ENCODE results near the gene INPP1.
A peak's percentile ranks its signal among the peaks of the same experiment; 100 is the strongest.
"Not testable (repeated sequence)": the region's sequence is repeated elsewhere in the genome, so short reads cannot be mapped to it uniquely, and the experiment has no call there.

Gene INPP1

GRCh38 chr2:190334479-190335224, 8.7 kb upstream of the INPP1 start:
- no peak for DNase-seq

- DNase-seq, result no peak
Measured at GRCh38 chr2:190335225-190335559, 8.2 kb upstream of the INPP1 start.

- not testable (repeated sequence) for DNase-seq
Measured at GRCh38 chr2:190335584-190335983, 7.8 kb upstream of the INPP1 start.

GRCh38 chr2:190336420-190336819, 7.0 kb upstream of the INPP1 start:
- no peak for DNase-seq

- DNase-seq, result no peak
Measured at GRCh38 chr2:190338453-190338852, 4.9 kb upstream of the INPP1 start.

- no peak for DNase-seq
Measured at GRCh38 chr2:190339394-190339793, 4.0 kb upstream of the INPP1 start.

- no peak for DNase-seq
Measured at GRCh38 chr2:190340369-190340768, 3.0 kb upstream of the INPP1 start.

GRCh38 chr2:190342611-190343010, 778 bp upstream of the INPP1 start:
- DNase-seq, result no peak

GRCh38 chr2:190343089-190343535, 277 bp upstream of the INPP1 start:
- DNase-seq, result no peak

GRCh38 chr2:190344276-190344827, 963 bp downstream of the INPP1 start:
- DNase-seq, result peak; percentile 22

GRCh38 chr2:190350371-190350770, 7.0 kb downstream of the INPP1 start:
- no peak for DNase-seq

GRCh38 chr2:190351955-190352354, 8.6 kb downstream of the INPP1 start:
- no peak for DNase-seq

GRCh38 chr2:190352668-190353536, 9.5 kb downstream of the INPP1 start:
- DNase-seq, result no peak

- DNase-seq, result no peak
Measured at GRCh38 chr2:190353537-190353899, 10.1 kb downstream of the INPP1 start.

- DNase-seq, result no peak
Measured at GRCh38 chr2:190354003-190354690, 10.8 kb downstream of the INPP1 start.

GRCh38 chr2:190355968-190356644, 12.7 kb downstream of the INPP1 start:
- DNase-seq, result no peak

GRCh38 chr2:190357600-190357999, 14.2 kb downstream of the INPP1 start:
- no peak for DNase-seq

- DNase-seq, result not testable (repeated sequence)
Measured at GRCh38 chr2:190358655-190359448, 15.5 kb downstream of the INPP1 start.

- DNase-seq, result no peak
Measured at GRCh38 chr2:190360561-190360960, 17.2 kb downstream of the INPP1 start.

GRCh38 chr2:190360965-190361364, 17.6 kb downstream of the INPP1 start:
- DNase-seq, result no peak

GRCh38 chr2:190361572-190361971, 18.2 kb downstream of the INPP1 start:
- DNase-seq, result no peak

GRCh38 chr2:190362894-190363293, 19.5 kb downstream of the INPP1 start:
- no peak for DNase-seq
